Coronary artery (tissue), 2 donors: ENCODE measurements around the gene PCDHB9.
"Not testable (repeated sequence)": the region's sequence is repeated elsewhere in the genome, so short reads cannot be mapped to it uniquely, and the experiment has no call there.

Source experiments
- DNase-seq: peaks from one replicate; pipeline ENCODE4 v3.0.0-alpha.2; 2017; ENCODE audit warnings: low spot score
- H3K27ac ChIP-seq, 2 donors: fragments of 200-600 bp; sonication (generic); one replicate each; pipeline ENCODE4 v1.5.1; 2016 to 2019
- H3K4me3 ChIP-seq: fragments of 200-600 bp; sonication (generic); 2 replicates; pipeline ENCODE4 v1.5.1; 2016; ENCODE audit warnings: mild to moderate bottlenecking, moderate library complexity
- TF ChIP-seq, protein P1 (sequence below): fragments of 200-600 bp; sonication (generic); IDR thresholded peaks from one replicate; pipeline ENCODE4 v1.5.1; 2019; ENCODE audit warnings: antibody characterized with exemption

The PCDHB9 gene

DNA sequence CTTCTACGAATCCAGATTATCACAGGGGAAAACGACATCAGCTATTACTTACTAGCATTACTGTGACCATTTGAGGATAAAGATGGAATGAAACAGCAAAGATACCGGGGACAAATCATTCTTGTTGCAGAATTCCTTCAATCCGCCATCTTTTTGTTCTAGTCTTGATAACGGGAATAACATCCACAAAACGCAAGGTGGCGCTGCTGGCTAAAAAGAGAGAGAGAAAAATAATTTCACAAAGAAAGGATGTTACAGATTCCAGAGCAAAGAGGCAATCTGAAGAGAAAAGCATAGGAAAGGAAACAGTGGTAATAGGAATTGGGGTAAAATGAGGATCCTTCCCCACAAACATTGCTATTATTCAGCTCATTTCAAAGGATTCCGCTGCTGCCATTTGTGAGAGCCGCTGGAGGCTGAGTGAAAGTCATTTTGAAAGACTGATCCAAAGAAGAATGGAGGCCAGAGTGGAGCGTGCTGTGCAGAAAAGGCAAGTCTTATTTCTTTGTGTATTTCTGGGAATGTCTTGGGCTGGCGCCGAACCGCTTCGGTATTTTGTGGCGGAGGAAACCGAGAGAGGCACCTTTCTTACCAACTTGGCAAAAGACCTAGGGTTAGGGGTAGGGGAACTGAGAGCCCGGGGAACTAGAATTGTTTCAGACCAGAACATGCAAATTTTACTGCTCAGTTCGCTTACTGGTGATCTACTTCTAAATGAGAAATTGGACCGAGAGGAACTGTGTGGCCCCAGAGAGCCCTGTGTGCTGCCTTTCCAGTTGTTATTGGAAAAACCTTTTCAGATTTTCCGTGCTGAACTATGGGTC is 14.4 kb upstream of the PCDHB9 start, which contains the start of gene PCDHB7:
Gene PCDHB7 (plus strand): TSS at position 264 of the 824 bp plus-strand sequence. CDS start 192 bp downstream, at position 456.
- Histone ChIP-seq H3K4me3 (peak within 1 kb of the TSS; percentile 48), H3K27ac (no peak within 1 kb of the TSS)
- TF ChIP-seq, protein P1, sequence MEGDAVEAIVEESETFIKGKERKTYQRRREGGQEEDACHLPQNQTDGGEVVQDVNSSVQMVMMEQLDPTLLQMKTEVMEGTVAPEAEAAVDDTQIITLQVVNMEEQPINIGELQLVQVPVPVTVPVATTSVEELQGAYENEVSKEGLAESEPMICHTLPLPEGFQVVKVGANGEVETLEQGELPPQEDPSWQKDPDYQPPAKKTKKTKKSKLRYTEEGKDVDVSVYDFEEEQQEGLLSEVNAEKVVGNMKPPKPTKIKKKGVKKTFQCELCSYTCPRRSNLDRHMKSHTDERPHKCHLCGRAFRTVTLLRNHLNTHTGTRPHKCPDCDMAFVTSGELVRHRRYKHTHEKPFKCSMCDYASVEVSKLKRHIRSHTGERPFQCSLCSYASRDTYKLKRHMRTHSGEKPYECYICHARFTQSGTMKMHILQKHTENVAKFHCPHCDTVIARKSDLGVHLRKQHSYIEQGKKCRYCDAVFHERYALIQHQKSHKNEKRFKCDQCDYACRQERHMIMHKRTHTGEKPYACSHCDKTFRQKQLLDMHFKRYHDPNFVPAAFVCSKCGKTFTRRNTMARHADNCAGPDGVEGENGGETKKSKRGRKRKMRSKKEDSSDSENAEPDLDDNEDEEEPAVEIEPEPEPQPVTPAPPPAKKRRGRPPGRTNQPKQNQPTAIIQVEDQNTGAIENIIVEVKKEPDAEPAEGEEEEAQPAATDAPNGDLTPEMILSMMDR = no peak
- no peak for DNase-seq

DNA sequence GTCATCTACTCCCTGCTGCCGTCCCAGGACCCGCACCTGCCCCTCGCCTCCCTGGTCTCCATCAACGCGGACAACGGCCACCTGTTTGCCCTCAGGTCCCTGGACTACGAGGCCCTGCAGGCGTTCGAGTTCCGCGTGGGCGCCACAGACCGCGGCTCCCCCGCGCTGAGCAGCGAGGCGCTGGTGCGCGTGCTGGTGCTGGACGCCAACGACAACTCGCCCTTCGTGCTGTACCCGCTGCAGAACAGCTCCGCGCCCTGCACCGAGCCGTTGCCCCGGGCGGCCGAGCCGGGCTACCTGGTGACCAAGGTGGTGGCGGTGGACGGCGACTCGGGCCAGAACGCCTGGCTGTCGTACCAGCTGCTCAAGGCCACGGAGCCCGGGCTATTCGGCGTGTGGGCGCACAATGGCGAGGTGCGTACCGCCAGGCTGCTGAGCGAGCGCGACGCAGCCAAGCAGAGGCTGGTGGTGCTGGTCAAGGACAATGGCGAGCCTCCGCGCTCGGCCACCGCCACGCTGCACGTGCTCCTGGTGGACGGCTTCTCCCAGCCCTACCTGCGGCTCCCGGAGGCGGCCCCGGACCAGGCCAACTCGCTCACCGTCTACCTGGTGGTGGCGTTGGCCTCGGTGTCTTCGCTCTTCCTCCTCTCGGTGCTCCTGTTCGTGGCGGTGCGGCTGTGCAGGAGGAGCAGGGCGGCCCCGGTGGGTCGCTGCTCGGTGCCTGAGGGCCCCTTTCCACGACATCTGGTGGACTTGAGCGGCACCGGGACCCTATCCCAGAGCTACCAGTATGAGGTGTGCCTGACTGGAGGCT is 12.5 kb upstream of the PCDHB9 start:
- not testable (repeated sequence) for H3K27ac ChIP-seq, DNase-seq
- H3K4me3 ChIP-seq = peak overlapping the region; percentile 41

DNA sequence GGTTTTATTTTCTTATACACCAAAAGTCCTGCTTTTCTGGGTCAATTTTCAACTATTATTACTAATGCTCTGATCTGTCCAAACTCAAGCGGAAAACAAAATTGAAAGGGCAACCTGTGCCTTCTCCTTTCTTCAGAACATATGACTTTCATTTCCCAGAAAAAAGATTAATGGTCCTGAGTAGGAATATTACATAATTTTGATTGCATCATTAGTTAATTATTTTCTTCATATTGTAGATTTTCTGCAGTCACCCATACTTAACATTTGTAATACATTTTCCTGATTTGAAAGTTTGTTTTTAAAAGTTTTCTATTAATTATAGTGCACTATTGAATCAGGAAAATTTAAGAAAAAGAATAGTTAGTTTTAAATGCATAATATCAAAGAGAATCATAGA is 11.0 kb upstream of the PCDHB9 start:
- no peak overlapping the region for H3K4me3 ChIP-seq
- TF ChIP-seq, protein P1 = no peak
- H3K27ac ChIP-seq = no peak overlapping the region
- no peak for DNase-seq

DNA sequence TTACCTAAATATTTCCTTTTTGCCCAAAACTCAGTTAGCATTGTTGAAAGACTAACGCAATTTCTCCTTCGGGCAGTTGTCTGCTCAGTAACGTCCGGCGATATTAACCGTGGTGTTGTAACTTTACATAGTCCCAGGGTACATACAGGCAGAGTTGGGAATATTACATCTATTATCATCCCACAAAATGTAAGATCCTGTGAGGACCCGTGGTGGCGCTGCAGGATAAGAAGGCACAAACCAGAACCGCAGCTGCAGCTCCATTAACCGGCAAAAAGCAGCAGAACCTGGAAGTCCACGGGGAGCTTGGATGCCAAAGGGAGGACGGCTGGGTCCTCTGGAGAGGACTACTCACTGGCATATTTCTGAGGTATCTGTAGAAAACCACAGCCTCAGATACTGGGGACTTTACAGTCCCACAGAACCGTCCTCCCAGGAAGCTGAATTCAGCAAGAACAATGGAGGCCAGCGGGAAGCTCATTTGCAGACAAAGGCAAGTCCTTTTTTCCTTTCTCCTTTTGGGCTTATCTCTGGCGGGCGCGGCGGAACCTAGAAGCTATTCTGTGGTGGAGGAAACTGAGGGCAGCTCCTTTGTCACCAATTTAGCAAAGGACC is 9.3 kb upstream of the PCDHB9 start, which contains the start of gene PCDHB8:
Gene PCDHB8 (plus strand): TSS at position 214 of the 615 bp plus-strand sequence. CDS start 245 bp downstream, at position 459.
- not testable (repeated sequence) for DNase-seq, H3K4me3 ChIP-seq, H3K27ac ChIP-seq

DNA sequence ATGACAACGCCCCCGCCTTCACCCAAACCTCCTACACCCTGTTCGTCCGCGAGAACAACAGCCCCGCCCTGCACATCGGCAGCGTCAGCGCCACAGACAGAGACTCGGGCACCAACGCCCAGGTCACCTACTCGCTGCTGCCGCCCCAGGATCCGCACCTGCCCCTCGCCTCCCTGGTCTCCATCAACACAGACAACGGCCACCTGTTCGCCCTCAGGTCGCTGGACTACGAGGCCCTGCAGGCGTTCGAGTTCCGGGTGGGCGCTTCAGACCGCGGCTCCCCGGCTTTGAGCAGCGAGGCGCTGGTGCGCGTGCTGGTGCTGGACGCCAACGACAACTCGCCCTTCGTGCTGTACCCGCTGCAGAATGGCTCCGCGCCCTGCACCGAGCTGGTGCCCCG is 7.6 kb upstream of the PCDHB9 start:
- H3K4me3 ChIP-seq, H3K27ac ChIP-seq, DNase-seq: not testable (repeated sequence)

DNA sequence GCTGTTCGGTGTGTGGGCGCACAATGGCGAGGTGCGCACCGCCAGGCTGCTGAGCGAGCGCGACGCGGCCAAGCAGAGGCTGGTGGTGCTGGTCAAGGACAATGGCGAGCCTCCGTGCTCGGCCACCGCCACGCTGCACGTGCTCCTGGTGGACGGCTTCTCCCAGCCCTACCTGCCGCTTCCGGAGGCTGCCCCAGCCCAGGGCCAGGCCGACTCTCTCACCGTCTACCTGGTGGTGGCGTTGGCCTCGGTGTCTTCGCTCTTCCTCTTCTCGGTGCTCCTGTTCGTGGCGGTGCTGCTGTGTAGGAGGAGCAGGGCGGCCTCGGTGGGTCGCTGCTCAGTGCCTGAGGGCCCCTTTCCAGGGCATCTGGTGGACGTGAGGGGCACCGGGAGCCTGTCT is 7.1 kb upstream of the PCDHB9 start:
- not testable (repeated sequence) for H3K4me3 ChIP-seq, H3K27ac ChIP-seq, DNase-seq

DNA sequence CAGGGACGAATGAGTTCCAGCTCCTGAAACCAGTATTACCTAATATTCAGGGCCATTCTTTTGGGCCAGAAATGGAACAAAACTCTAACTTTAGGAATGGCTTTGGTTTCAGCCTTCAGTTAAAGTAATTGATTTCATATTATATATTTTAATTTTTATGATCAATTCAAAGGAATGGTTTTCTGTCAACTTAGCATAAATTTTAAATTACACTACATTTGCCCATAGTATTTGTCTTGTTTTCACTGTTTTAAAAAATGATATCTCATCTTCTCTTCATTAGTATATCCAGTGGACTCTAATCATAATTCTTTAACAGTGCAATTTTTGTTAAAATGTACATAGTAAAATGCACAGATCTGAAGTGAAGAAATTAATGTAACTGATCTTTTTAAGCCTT is 6.6 kb upstream of the PCDHB9 start:
- TF ChIP-seq, protein P1 = no peak
- no peak overlapping the region for H3K4me3 ChIP-seq
- DNase-seq = no peak
- no peak overlapping the region for H3K27ac ChIP-seq

DNA sequence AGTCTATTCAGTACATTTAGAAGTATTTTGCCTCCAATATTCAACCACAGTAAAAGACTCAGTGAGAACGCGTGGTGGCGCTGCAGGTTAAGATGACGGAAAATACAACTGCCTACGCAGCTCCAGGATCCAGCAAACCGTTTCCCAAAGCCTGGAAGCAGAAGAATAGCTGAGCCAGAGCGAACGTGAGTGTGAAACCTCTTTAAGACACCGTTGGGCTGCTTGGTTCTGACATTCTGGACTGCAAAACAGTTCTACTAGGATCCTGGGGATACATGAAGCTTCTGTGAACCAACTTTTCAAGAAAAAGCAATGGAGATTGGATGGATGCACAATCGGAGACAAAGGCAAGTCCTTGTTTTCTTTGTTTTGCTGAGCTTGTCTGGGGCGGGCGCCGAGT is 4.7 kb upstream of the PCDHB9 start, which contains the start of gene PCDHB16:
Gene PCDHB16 (plus strand): TSS at position 140 of the 400 bp plus-strand sequence. CDS start 173 bp downstream, at position 313.
- H3K27ac ChIP-seq = peak within 1 kb of the TSS; percentile 39 to 46
- DNase-seq = no peak
- peak within 1 kb of the TSS; percentile 61 for H3K4me3 ChIP-seq

DNA sequence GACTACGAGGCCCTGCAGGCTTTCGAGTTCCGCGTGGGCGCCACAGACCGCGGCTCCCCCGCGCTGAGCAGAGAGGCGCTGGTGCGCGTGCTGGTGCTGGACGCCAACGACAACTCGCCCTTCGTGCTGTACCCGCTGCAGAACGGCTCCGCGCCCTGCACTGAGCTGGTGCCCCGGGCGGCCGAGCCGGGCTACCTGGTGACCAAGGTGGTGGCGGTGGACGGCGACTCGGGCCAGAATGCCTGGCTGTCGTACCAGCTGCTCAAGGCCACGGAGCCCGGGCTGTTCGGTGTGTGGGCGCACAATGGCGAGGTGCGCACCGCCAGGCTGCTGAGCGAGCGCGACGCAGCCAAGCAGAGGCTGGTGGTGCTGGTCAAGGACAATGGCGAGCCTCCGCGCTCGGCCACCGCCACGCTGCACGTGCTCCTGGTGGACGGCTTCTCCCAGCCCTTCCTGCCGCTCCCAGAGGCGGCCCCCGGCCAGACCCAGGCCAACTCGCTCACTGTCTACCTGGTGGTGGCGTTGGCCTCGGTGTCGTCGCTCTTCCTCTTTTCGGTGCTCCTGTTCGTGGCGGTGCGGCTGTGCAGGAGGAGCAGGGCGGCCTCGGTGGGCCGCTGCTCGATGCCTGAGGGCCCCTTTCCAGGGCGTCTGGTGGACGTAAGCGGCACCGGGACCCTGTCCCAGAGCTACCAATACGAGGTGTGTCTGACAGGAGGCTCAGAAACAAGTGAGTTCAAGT is 2.7 kb upstream of the PCDHB9 start:
- H3K4me3 ChIP-seq = peak overlapping the region; percentile 40
- not testable (repeated sequence) for H3K27ac ChIP-seq, DNase-seq

More for the DNA sequence above, 4.7 kb upstream of the PCDHB9 start, which contains the start of gene PCDHB16:
- TF ChIP-seq, protein P1 = no peak

DNA sequence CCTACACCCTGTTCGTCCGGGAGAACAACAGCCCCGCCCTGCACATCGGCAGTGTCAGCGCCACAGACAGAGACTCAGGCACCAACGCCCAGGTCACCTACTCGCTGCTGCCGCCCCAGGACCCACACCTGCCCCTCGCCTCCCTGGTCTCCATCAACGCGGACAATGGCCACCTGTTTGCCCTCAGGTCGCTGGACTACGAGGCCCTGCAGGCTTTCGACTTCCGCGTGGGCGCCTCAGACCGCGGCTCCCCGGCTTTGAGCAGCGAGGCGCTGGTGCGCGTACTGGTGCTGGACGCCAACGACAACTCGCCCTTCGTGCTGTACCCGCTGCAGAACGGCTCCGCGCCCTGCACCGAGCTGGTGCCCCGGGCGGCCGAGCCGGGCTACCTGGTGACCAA is 1.7 kb downstream of the PCDHB9 start:
- H3K4me3 ChIP-seq = peak overlapping the region; percentile 28
- not testable (repeated sequence) for DNase-seq, H3K27ac ChIP-seq

DNA sequence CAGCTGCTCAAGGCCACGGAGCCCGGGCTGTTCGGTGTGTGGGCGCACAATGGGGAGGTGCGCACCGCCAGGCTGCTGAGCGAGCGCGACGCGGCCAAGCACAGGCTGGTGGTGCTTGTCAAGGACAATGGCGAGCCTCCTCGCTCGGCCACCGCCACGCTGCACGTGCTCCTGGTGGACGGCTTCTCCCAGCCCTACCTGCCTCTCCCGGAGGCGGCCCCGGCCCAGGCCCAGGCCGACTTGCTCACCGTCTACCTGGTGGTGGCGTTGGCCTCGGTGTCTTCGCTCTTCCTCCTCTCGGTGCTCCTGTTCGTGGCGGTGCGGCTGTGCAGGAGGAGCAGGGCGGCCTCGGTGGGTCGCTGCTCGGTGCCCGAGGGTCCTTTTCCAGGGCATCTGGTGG is 2.2 kb downstream of the PCDHB9 start:
- H3K27ac ChIP-seq, H3K4me3 ChIP-seq, DNase-seq: not testable (repeated sequence)
